ENCODE data around the gene RHBG. TPM values are rescaled to one million over a fixed set of nuclear protein-coding genes. Genes with fewer than 3 reads are reported as not detected.

Gene RHBG
- total and polyA plus RNA-seq, 2 experiments from 2014 or later: 1.2 to 1.6 TPM

GRCh38 chr1:156409439-156409838, 40.4 kb downstream of the RHBG start (continued):
- TF ChIP-seq ZNF462 (CRISPR knock-in tag; IDR thresholded peaks at IDR 0.05): no peak
- TF ChIP-seq, protein P1, sequence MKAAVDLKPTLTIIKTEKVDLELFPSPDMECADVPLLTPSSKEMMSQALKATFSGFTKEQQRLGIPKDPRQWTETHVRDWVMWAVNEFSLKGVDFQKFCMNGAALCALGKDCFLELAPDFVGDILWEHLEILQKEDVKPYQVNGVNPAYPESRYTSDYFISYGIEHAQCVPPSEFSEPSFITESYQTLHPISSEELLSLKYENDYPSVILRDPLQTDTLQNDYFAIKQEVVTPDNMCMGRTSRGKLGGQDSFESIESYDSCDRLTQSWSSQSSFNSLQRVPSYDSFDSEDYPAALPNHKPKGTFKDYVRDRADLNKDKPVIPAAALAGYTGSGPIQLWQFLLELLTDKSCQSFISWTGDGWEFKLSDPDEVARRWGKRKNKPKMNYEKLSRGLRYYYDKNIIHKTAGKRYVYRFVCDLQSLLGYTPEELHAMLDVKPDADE (IDR thresholded peaks at IDR 0.05): no peak
- TF ChIP-seq JUNB (IDR thresholded peaks at IDR 0.05; ENCODE audit: unreplicated experiment): no peak

- Mint-ChIP-seq H3K27me3 (ENCODE audit: insufficient read depth, low read depth, poor library complexity) (peaks cover 25% of the 10 kb centered on the region), H3K9me3 (no peaks in the 10 kb centered on the region), H3K27ac (no peak overlapping the region), H3K36me3 (ENCODE audit: low read depth) (no peaks in the 10 kb centered on the region), H3K4me3 (no peak overlapping the region), H3K4me1 (peaks cover 31% of the 10 kb centered on the region)
- Histone ChIP-seq H3K4me1 (ENCODE audit: insufficient read depth) (peaks cover 18% of the 10 kb centered on the region), H4K20me1 (replicated peaks; ENCODE audit: insufficient read depth) (no peaks in the 10 kb centered on the region; the same call in 1 of the 2 replicates), H3K4me2 (no peak overlapping the region), H2AFZ (no peak overlapping the region), H3F3A (replicated peaks; ENCODE audit: low read depth) (0 out of 2 replicates have a peak, but pooled peaks cover 5% of the 10 kb centered on the region), H3K27ac (ENCODE audit: low read depth) (no peak overlapping the region), H3K9me2 (ENCODE audit: insufficient read depth) (0 out of 2 replicates have a peak, but pooled peaks cover 9% of the 10 kb centered on the region), H3K36me3 (ENCODE audit: insufficient read depth) (no peaks in the 10 kb centered on the region; the same call in 1 of the 2 replicates), H3K4me3 (no peak overlapping the region), H3K27me3 (ENCODE audit: insufficient read depth) (peaks cover 4% of the 10 kb centered on the region; the same call in 1 of the 2 replicates), H3K79me2 (replicated peaks; ENCODE audit: insufficient read depth) (no peaks in the 10 kb centered on the region)
- no peak for ATAC-seq
- DNase-seq (ENCODE audit: low spot score): no peak
- TF ChIP-seq REST (IDR thresholded peaks at IDR 0.05; ENCODE audit: unreplicated experiment): no peak
- TF ChIP-seq, protein P2, sequence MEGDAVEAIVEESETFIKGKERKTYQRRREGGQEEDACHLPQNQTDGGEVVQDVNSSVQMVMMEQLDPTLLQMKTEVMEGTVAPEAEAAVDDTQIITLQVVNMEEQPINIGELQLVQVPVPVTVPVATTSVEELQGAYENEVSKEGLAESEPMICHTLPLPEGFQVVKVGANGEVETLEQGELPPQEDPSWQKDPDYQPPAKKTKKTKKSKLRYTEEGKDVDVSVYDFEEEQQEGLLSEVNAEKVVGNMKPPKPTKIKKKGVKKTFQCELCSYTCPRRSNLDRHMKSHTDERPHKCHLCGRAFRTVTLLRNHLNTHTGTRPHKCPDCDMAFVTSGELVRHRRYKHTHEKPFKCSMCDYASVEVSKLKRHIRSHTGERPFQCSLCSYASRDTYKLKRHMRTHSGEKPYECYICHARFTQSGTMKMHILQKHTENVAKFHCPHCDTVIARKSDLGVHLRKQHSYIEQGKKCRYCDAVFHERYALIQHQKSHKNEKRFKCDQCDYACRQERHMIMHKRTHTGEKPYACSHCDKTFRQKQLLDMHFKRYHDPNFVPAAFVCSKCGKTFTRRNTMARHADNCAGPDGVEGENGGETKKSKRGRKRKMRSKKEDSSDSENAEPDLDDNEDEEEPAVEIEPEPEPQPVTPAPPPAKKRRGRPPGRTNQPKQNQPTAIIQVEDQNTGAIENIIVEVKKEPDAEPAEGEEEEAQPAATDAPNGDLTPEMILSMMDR (conservative IDR thresholded peaks at IDR 0.05; ENCODE audit: low read depth in 2 of 2): no peak
- TF ChIP-seq NANOG (IDR thresholded peaks at IDR 0.05; ENCODE audit: borderline replicate concordance): no peak
- TF ChIP-seq STAT1 (IDR thresholded peaks at IDR 0.05; ENCODE audit: unreplicated experiment): no peak
- TF ChIP-seq POLR2AphosphoS5 (IDR thresholded peaks at IDR 0.05; ENCODE audit: low read depth): no peak
- no peak for TF ChIP-seq EZH2phosphoT487 (IDR thresholded peaks at IDR 0.05; ENCODE audit: unreplicated experiment)
- TF ChIP-seq ZNF114 (CRISPR knock-in tag; IDR thresholded peaks at IDR 0.05): no peak
These were observed 41.2 kb downstream of the RHBG start for GRCh38 chr1:156410238-156410637.

Data from GM23338 (cell line).